NCI-H1930 (cell line): ENCODE measurements around the gene USP50.
"Not testable (repeated sequence)": the region's sequence is repeated elsewhere in the genome, so short reads cannot be mapped to it uniquely, and the experiment has no call there.

Experiments used
- DNase-seq, 2 experiments: peaks; one replicate each; lab custom pipeline; 2025; lab: John Stamatoyannopoulos, UW

Gene USP50

GRCh38 chr15:50503144-50503543, 43.3 kb downstream of the USP50 start:
- DNase-seq = no peak

GRCh38 chr15:50501815-50502214, 44.7 kb downstream of the USP50 start:
- DNase-seq = no peak

- no peak for DNase-seq
Observed at GRCh38 chr15:50500352-50500751, 46.1 kb downstream of the USP50 start.

- no peak for DNase-seq
Observed at GRCh38 chr15:50496692-50497091, 49.8 kb downstream of the USP50 start.

- DNase-seq = not testable (repeated sequence)
Observed at GRCh38 chr15:50494547-50494946, 51.9 kb downstream of the USP50 start.

- no peak for DNase-seq
Observed at GRCh38 chr15:50493625-50494024, 52.8 kb downstream of the USP50 start.

GRCh38 chr15:50487287-50487686, 59.2 kb downstream of the USP50 start:
- DNase-seq = no peak

- DNase-seq = no peak
Observed at GRCh38 chr15:50485389-50485788, 61.1 kb downstream of the USP50 start.

- DNase-seq = no peak
Observed at GRCh38 chr15:50484781-50485180, 61.7 kb downstream of the USP50 start.

GRCh38 chr15:50476143-50476542, 70.3 kb downstream of the USP50 start:
- no peak for DNase-seq

- DNase-seq = no peak
Observed at GRCh38 chr15:50471072-50471471, 75.4 kb downstream of the USP50 start.

- no peak for DNase-seq
Observed at GRCh38 chr15:50463423-50464358, 82.8 kb downstream of the USP50 start.

- DNase-seq = no peak
Observed at GRCh38 chr15:50458348-50459112, 87.9 kb downstream of the USP50 start.

- no peak for DNase-seq
Observed at GRCh38 chr15:50452927-50453326, 93.5 kb downstream of the USP50 start.
